Lower leg skin (tissue), 4 donors: ENCODE data around the gene SAMMSON. TPM values are rescaled to one million over a fixed set of nuclear protein-coding genes. Genes with fewer than 3 reads are reported as not detected.

Source experiments
- DNase-seq, 2 donors: peaks; one replicate each; pipeline ENCODE4 v3.0.0-alpha.2; 2019; ENCODE audit warnings: low spot score in 2 of 2
- H3K4me3 ChIP-seq: fragments of 200-600 bp; sonication (generic); 2 replicates; pipeline ENCODE4 v1.5.1; 2017; ENCODE audit warnings: mild to moderate bottlenecking, low read depth; ENCODE audit not compliant: poor library complexity, severe bottlenecking
- CTCF ChIP-seq, 3 donors: fragments of 450-650 bp; IDR thresholded peaks; one replicate each; pipeline ENCODE4 v1.5.1; 2016; ENCODE audit warnings: antibody characterized with exemption in 3 of 3, mild to moderate bottlenecking in 3 of 3, moderate library complexity in 2 of 3
- POLR2A ChIP-seq, 2 donors: fragments of 450-650 bp; IDR thresholded peaks; one replicate each; pipeline ENCODE4 v1.6.1; 2016 to 2017; ENCODE audit warnings: antibody characterized with exemption in 2 of 2, mild to moderate bottlenecking in 1 of 2, moderate library complexity in 1 of 2
- WGBS, 2 donors: methylation state at CpG; one replicate each; pipeline ENCODE4 v1.1.5; 2018; 5-methylcytosine and 5-hydroxymethylcytosine counted together
- intact Hi-C: fragments of 100-400 bp; cut with DNase I; formaldehyde crosslinking; loops from one replicate; pipeline ENCODE4 v1.15.0; 2023; ENCODE audit warnings: low total_unique reads
- total RNA-seq, 4 donors: library from RNA; depleted of rRNA; stranded (reverse); fragments of >200 nt; gene quantifications; one replicate each; pipeline ENCODE4 v1.1.0, GENCODE V29; 2016

The SAMMSON gene
- total RNA-seq, 4 donors from 2014 or later, result 0.26 TPM; not detected in 3

- no peak overlapping the region for H3K4me3 ChIP-seq
- no peak for TF ChIP-seq CTCF (IDR thresholded peaks at IDR 0.05)
- no peak for TF ChIP-seq POLR2A (IDR thresholded peaks at IDR 0.05)
- 71 to 76% methylated on average over 3 of the region's 3 CpGs for WGBS, 2 donors
- DNase-seq, result no peak
- intact Hi-C loops, result no loop called here
Observed at GRCh38 chr3:70112751-70113150, 113.2 kb downstream of the SAMMSON start.

GRCh38 chr3:70114431-70114830 lies 114.9 kb downstream of the SAMMSON start:
- no peak for DNase-seq
- intact Hi-C loops, result no loop called here
- TF ChIP-seq POLR2A (IDR thresholded peaks at IDR 0.05), result no peak
- TF ChIP-seq CTCF (IDR thresholded peaks at IDR 0.05), result no peak
- WGBS, 2 donors, result 68 to 72% methylated on average over 1 of the region's 1 CpG
- no peak overlapping the region for H3K4me3 ChIP-seq

- intact Hi-C loops, result no loop called here
- TF ChIP-seq CTCF (IDR thresholded peaks at IDR 0.05), result no peak
- no peak for TF ChIP-seq POLR2A (IDR thresholded peaks at IDR 0.05)
- DNase-seq, result no peak
- no peak overlapping the region for H3K4me3 ChIP-seq
- 73 to 75% methylated on average over 2 of the region's 2 CpGs for WGBS, 2 donors
Observed at GRCh38 chr3:70119879-70120278, 120.3 kb downstream of the SAMMSON start.
